Stimulated activated CD4-positive, alpha-beta T cell treated with anti-CD3 and anti-CD28 coated beads, Interleukin-1b, Interleukin-23, amount 100 ng/mL, for 48 hours (primary cell): ENCODE results near the gene ZNF521.

Source experiments
- DNase-seq: peaks from one replicate; pipeline ENCODE4 v3.0.0-alpha.2; 2020

Gene ZNF521

GRCh38 chr18:25016666-25017065, 335.3 kb downstream of the ZNF521 start:
- DNase-seq, result no peak

- DNase-seq, result no peak
These were observed 335.8 kb downstream of the ZNF521 start for GRCh38 chr18:25016181-25016580.
